Measurements from ENCODE around the gene GNG7.

GRCh38 chr19:2468596-2468995 is 233.9 kb downstream of the GNG7 start:
- TF ChIP-seq TARDBP (IDR thresholded peaks at IDR 0.05) (no peak), BHLHE40 (IDR thresholded peaks at IDR 0.05; ENCODE audit: borderline replicate concordance) (no peak), SP1 (IDR thresholded peaks at IDR 0.05) (no peak), ELF4 (IDR thresholded peaks at IDR 0.05) (no peak), PKNOX1 (IDR thresholded peaks at IDR 0.05) (no peak), ARNT (IDR thresholded peaks at IDR 0.05) (no peak), ZNF384 (IDR thresholded peaks at IDR 0.05) (no peak)
